ENCODE data around the gene IRAK1.

The IRAK1 gene

DNA sequence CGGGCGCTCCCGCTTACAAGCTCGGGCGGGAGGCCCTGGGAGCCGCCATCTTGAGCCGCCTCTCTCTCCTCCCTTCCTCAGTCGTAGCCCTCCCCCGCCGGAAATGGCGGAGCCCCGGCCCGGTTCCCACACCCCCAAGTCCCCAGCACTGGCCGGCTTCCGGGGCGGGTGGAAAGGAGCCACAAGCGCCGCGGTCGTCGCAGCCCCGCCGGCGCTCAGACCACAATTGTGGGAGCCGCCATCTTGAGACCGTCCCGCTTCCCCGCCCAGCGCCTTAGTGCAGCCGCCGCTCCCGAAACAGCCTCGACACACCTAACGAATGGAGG, 48.6 kb downstream of the IRAK1 start:
- peak; percentile 86 for DNase-seq (ENCODE audit: low read depth)

DNA sequence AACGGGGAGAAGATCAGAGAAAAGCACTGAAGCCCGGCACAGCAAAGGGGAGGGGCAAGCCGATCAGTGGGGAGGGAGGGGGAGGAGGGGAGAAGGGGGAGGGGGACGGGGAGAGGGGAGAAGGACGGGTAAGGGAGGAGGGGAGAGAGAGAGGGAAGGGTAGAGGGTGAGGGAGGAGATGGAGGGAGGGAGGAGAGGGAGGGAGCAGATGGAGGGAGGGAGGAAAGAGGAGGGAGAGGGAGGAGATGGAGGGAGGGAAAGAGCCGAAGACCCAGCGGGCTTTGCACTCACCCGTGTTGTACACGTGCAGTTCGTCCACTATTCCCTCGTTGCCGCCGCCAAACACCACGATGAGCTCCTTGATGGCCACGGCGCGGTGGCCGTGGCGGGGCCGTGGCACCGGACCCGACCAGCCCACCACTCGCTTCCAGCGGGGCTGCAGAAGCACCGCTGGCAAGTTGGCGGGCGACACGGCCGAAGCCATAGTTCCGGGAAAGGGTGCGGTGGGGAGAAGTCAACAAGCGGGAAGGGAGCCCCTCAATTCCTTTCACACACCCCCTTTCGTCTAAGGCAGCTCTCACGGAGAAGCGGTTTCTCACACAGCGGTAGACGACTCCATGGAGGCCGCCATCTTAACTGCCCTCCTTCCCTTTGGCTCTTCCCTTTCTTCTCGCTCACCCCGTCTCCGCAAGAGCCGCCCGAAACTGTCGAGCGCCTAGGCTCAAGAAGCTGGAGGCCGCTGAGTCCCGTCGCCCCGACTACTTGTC, 49.2 kb downstream of the IRAK1 start:
- DNase-seq (ENCODE audit: low read depth), result no peak

DNA sequence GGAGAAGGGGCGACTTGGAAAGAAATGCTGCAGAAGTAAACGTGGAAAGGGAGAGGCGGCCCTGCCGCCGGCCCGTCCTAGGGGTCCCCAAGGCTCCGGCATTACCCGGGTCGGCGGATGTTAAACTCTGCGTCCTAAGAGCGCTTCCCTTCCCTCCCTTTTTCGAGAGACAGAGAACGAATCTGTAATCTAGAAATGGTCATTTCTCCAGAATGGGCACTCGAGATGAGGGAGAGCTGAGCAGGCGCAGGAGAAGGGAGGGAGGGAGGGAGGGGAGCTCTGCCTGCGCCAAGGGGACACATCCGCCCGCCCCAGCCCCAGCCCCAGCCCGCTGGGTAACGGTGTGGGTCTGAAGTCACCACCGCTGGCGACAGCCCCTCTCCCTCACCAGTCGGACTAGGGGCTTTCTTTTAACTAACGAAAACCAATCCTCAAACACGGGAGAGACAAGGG, 49.8 kb downstream of the IRAK1 start:
- DNase-seq (ENCODE audit: low read depth), result no peak

DNA sequence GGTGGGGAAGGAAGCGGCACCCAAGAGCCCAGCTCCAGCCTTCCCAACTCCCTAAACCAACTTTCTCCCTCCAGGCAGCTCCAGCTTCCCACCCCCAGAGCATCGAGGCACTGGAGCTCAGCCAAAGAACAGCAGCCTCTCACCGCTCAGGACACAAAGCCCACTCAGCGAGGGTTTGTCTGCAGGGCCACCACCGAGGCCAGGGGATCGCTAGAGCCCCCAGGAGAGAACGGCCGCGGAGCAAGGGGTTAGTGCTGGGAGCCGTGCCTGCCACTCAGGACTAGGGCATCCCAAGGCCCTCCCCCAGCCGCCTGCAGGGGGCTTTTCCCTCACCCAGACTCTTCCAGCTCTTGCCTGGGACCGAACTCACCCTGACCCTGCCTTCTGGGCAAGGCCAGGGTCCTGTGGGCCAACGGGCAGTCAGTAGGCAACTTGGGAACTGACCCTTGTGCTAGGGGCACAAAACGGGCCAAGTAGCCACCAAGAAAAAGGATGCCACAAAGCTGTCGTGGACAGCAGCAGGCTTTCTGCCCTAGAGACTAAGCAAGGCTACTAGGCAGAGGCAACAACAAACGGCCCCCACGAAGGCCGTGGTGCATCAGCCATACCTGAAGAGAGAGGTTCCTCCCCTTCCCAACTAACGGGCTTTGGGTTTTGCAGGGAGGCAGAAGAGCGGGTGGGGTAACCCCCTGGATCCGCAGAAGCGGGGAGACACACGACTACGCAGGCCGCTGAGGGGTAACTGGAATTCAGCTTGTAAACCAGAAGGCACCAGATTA, 50.4 kb downstream of the IRAK1 start:
- DNase-seq (ENCODE audit: low read depth), result no peak

DNA sequence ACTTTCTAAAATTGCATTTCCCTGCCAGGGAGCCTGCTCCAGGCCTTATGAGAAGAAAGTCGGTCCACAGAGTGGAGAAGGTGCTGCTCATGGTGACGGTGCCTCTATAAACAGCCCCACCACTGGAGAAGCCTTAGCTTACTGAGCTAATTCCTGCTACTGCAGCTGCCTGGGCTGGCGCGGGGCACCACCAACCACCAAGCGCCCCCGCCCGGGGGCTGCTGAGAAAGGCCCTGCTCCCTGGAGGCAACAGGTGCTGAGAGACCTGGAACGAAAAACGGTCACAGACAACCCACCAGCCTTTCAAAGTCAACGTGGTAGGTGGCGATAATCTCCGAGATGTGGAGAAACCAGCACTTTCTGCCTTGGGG, 51.0 kb downstream of the IRAK1 start:
- peak; percentile 42 for DNase-seq (ENCODE audit: low read depth)

DNA sequence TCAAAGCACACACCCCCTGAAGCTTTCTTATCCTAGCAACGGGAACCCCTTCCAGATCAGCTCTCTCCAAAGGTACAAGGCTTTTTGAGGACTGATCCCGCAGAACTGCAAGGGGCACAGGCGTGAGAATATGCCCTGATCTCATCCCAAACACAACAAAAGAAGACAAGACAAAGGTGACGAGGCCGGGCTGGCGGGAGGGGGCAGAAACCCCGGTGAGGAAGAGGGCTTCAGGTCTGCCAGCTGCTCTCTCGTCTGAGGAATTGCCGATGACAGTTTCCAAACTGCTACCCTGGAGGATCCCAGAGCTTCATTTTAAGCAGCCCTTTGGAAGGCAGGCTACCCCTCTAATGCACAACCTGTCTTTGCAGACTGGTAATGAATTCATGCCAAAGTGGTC, 51.4 kb downstream of the IRAK1 start:
- DNase-seq (ENCODE audit: low read depth), result no peak

DNA sequence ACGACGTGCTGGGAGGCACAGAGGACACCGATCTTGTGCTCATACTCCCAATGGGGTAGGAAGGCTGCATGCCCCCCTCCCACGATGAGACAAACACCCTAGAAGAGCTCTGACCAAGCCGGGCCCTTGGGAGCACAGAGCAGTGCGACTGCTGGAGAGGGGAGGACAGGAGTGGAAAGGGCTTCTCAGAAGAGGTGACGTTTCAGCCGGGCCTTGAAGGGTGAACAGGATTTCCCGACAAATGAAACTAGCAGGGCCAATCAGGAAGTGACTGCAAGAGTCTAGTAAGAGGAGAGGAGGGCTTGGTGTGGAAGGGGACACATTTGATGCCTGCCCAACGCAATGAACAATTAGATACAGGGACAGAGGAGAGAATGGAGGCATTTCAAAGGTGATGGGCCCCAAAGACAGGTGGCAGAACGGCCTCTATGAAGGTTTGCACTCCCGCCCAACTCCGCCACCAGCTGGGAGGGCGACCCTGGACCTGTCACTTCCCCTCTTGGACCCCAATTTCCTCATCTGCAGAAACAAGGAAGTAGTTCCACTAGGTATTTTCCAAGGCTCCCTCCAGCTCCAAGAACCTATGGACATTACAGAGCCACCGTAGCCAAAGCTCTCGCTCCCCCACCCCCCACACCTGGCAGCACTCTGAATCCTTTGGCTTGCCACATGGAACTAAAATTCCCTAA, 52.0 kb downstream of the IRAK1 start:
- DNase-seq (ENCODE audit: low read depth), result no peak

DNA sequence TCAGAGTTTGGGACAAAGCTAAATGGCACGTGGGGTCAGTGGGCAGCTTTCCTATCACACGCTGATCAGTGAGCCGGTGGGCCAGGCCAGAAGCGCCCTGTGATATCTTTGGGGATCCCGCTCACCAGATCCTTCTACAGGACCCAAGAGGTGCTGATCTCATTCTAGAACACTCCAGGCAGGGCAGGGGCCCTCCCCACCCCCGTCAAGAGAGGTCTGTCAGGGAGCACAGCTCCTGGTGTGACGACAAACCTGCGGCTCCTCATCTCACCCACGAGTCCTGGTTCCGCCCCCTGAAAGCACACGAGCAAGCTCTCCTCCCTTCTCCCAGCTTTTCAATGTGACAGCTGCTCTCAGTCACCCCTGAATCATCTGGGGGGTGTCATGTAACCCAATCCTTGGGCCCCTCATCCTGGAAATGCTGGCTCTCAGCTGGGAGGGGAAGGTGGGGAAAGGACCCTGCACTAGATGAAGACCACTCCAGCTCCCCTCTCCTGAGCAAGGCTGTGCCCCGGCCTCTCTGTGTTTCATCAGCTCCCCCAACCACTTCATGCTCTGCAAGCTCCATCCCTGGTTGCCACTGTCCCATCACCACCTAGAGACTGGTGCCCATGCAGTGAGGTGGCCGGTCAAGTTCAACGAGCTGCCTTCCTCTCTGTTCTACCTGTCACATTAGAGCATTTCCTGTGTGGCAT, 52.7 kb downstream of the IRAK1 start:
- no peak for DNase-seq (ENCODE audit: low read depth)

DNA sequence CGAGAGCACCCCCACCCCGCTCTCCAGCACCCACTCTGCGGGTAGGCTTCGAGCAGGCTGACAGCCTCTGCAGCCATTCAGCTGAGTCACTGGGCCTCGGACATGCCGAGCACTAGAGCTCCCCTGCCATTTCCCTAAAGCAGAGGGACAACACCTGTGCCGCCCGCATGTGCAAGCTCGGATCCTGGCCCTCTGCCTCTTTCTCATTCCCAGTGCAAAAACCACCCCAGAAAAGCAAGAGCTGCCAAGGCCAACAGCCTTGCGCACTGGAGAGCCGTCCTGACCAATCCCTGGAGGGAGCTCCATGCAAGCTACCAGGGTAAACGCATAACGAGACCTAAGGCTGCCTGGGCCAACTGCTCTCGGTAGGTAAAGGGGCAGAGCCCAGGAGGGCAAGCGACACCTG, 53.4 kb downstream of the IRAK1 start:
- DNase-seq (ENCODE audit: low read depth), result no peak

DNA sequence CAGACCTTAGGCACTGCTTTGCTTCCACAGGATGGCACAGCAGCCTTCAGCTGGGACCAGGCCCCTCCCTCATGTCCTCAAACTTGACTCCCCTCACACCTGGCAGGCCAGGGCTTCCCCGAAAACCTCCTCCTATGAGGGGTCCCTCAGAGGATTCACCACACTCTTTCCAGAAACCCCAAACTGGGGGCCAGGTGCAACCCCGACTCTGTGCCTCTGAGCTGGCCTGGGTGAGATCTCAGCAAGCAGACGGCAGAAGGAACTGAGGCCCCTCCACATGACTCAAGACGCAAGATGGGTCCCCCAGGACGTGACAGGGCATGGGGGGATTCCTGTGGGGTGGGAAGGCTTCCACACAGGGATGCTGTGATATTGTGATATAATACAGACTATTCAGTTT, 54.3 kb downstream of the IRAK1 start:
- no peak for DNase-seq (ENCODE audit: low read depth)

DNA sequence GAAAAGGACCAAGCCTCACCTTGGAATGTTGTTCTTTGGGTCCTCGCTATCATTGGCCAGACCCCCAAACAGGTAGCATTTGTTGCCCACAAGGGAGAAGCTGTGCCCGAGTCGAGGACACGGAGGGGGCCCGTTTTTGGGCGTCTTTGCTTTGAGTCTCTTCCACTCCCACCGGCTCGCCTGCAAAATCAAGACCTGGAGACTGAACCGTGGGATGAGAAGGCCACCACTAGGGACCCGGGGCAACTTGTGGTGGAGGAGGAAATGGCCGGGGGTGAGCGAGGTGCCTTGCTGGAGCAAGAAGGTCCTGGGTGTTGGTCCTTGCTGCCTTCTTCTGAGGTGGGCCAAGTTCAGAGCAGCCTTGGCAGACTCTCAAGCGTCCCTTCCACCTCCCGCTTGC, 55.6 kb downstream of the IRAK1 start:
- DNase-seq (ENCODE audit: low read depth), result no peak

DNA sequence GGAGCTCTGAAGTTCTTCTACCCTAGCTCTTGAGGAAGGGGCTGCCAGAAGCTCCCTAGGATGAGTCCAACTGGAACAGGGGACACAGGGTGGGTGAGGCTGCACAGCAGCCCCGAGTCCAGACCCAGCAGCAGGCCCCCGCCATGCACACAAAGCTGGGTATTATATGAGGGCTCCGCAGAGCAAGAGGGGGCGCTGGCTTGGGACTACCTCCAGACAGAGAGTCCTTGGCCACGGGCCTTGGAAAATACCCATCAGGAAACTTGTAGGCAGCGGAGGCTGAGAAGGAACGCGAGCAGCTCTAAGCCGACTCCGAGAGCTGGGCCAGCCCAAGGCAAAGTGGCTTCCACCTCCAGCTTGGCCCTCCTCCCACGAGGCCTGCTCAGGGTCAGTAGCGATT, 56.2 kb downstream of the IRAK1 start:
- DNase-seq (ENCODE audit: low read depth), result no peak

DNA sequence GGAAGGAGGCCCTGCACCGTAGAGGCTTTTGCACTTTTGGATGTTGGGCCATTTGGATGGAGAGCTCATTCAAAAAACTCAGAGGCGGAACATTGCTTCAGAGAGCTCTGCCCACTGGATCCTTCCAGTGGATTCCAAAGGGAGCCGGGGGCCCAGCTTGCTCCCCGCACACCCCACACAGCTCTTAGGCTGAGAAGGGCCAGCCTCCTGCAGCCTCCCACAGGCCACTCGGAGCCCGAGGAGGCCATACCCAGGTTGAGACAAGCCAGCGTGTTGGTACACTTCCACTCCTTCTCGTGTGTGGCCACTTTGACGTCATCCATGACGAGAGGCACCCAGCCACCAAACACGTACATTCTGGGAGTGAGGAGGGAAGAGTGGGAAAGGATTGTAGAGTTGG, 58.4 kb downstream of the IRAK1 start:
- no peak for DNase-seq (ENCODE audit: low read depth)

DNA sequence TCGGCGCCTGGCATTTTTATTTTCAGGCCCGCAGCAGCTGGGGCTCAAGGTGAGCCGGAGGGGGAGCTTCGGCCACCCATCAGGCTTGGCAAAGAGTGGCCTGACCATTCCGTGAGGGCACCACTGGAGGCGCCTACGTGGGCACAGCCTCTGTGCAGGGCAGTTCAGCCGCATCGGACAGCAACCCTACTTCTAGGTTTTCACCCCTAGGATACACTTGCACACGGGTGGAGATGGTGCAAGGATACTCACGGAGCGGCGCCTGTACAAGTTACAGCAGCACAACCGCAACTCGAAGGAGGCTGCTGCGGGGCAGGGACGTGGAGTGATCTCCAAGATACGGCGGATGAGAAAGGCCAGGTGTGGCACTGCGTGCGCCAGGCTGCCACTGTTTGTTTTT, 58.9 kb downstream of the IRAK1 start:
- no peak for DNase-seq (ENCODE audit: low read depth)

Data from T follicular helper cell (primary cell).